Measurements from ENCODE around the gene FGF18. TPM values are rescaled to one million over a fixed set of nuclear protein-coding genes. Genes with fewer than 3 reads are reported as not detected.

Gene FGF18
- total and polyA plus RNA-seq, 2 experiments from 2014 or later: 0.56 to 0.86 TPM

DNA sequence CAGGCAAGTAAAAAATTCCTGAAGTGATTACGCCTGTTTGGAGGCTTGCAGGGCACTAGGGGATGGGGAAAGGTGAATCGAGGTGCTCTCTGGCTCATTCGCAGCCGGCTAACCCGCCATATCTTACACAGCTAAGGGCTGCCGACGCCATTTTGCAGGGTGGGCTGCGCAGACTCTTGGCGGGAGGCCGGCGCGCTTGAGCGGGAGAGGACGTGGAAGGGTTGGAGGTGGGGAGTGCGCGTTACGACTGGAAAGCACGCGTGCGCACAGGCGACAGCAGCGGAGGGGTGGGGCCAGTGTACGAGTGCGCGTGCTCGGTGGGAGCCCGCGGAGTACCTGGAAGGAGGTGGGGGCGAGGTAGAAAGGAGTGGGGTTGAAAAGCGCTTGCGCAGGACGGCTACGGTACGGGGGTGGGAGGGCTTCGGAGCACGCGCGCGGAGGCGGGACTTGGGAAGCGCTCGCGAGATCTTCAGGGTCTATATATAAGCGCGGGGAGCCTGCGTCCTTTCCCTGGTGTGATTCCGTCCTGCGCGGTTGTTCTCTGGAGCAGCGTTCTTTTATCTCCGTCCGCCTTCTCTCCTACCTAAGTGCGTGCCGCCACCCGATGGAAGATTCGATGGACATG lies 32.0 kb upstream of the FGF18 start, which contains the start of gene NPM1 (continued):
- TF ChIP-seq, protein P1, sequence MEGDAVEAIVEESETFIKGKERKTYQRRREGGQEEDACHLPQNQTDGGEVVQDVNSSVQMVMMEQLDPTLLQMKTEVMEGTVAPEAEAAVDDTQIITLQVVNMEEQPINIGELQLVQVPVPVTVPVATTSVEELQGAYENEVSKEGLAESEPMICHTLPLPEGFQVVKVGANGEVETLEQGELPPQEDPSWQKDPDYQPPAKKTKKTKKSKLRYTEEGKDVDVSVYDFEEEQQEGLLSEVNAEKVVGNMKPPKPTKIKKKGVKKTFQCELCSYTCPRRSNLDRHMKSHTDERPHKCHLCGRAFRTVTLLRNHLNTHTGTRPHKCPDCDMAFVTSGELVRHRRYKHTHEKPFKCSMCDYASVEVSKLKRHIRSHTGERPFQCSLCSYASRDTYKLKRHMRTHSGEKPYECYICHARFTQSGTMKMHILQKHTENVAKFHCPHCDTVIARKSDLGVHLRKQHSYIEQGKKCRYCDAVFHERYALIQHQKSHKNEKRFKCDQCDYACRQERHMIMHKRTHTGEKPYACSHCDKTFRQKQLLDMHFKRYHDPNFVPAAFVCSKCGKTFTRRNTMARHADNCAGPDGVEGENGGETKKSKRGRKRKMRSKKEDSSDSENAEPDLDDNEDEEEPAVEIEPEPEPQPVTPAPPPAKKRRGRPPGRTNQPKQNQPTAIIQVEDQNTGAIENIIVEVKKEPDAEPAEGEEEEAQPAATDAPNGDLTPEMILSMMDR (conservative IDR thresholded peaks at IDR 0.05; ENCODE audit: low read depth in 2 of 2): no peak
- no peak for TF ChIP-seq ZNF331 (CRISPR knock-in tag; IDR thresholded peaks at IDR 0.05; ENCODE audit: low read depth)
- no peak for TF ChIP-seq EZH2 (IDR thresholded peaks at IDR 0.05; ENCODE audit: low read depth, unreplicated experiment)
- TF ChIP-seq ZNF114 (CRISPR knock-in tag; IDR thresholded peaks at IDR 0.05): peak; percentile 99

DNA sequence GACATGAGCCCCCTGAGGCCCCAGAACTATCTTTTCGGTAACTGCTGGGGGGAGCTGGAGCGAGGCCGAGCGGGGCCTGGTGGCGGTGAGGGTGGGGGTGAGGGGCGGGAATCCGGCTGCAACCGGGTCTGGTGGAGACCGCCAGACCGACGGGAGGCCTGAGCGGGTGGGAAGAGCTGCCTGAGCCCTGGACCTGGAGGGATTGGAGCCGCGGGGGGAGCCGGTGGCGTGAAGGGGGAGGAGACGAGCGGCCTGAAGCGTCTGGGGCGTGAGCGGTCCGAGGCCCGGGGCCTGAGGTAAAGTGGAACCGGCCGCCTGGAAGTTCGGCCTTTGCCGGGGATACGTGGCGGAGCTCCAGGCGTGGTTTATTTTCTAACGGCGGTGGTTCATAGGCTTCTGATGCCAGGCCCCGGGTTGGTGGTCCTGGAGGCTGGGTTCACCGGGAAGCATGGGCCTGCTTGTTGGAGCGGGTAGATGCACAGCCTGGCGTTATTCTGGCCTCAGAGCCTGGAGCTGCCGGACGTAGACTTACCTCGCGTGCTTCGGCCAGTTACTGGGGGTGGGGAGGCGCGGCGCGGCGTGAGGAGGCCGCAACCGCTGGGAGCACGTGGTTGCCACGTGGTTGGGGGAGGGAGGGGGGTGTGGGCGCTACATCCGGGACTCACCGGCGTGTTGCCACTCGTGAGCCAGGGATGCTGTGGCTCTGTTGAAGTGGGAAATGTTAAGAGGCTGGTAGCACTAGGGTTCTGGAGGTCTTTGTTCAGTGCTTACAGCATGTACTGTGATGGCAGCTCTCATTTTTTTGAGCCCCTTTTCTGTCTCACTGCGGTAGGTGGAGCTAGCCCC lies 31.3 kb upstream of the FGF18 start:
- Mint-ChIP-seq H3K9me3 (peaks cover 16% of the 10 kb centered on the region), H3K36me3 (ENCODE audit: low read depth) (peaks cover 57% of the 10 kb centered on the region)

DNA sequence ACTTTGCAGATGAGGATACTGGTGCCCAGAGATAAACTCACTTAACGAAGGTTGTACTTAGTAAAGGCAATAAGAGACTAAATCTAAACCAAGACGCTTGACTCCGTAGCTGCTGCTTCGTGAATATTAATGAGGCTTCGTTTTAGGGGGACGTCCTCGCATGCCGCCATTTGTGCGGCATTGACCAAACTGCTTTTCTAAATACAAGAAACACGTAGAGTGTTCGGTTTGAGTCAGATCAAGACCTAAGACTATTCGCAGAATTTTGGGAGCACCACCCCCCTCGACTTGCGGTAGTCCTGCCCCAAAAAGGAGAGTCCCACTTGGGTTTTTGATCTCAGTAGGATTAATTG lies 30.7 kb upstream of the FGF18 start:
- Histone ChIP-seq H3K27me3 (ENCODE audit: insufficient read depth) (no peaks in the 10 kb centered on the region), H3K36me3 (ENCODE audit: insufficient read depth) (peaks cover 53% of the 10 kb centered on the region), H2AFZ (no peak overlapping the region), H3K9me2 (ENCODE audit: insufficient read depth) (no peaks in the 10 kb centered on the region), H3K27ac (ENCODE audit: low read depth) (peak overlapping the region; percentile 94; the same call in 1 of the 2 replicates), H3K4me3 (peak overlapping the region; percentile 88), H3K4me1 (ENCODE audit: insufficient read depth) (peaks cover 25% of the 10 kb centered on the region), H3K4me2 (peak overlapping the region; percentile 92), H3F3A (replicated peaks; ENCODE audit: low read depth) (peaks cover 16% of the 10 kb centered on the region), H4K20me1 (replicated peaks; ENCODE audit: insufficient read depth) (peaks cover 53% of the 10 kb centered on the region), H3K79me2 (replicated peaks; ENCODE audit: insufficient read depth) (peaks cover 62% of the 10 kb centered on the region)
- peaks cover 16% of the 10 kb centered on the region for H3K9me3 Mint-ChIP-seq
- peaks cover 25% of the 10 kb centered on the region for H3K4me1 Mint-ChIP-seq
- H3K27ac Mint-ChIP-seq: peak overlapping the region; percentile 100
- no peak for DNase-seq (ENCODE audit: low spot score)
- H3K4me3 Mint-ChIP-seq: peak overlapping the region; percentile 100
- peaks cover 29% of the 10 kb centered on the region for H3K27me3 Mint-ChIP-seq (ENCODE audit: insufficient read depth, low read depth, poor library complexity)
- no peak for ATAC-seq
- H3K36me3 Mint-ChIP-seq (ENCODE audit: low read depth): peaks cover 63% of the 10 kb centered on the region
- TF ChIP-seq EZH2 (IDR thresholded peaks at IDR 0.05; ENCODE audit: low read depth, unreplicated experiment) (no peak), JUNB (IDR thresholded peaks at IDR 0.05; ENCODE audit: unreplicated experiment) (no peak), POLR2AphosphoS5 (IDR thresholded peaks at IDR 0.05; ENCODE audit: low read depth) (no peak)
- TF ChIP-seq, protein P1 (conservative IDR thresholded peaks at IDR 0.05; ENCODE audit: low read depth in 2 of 2): no peak
- TF ChIP-seq, protein P2, sequence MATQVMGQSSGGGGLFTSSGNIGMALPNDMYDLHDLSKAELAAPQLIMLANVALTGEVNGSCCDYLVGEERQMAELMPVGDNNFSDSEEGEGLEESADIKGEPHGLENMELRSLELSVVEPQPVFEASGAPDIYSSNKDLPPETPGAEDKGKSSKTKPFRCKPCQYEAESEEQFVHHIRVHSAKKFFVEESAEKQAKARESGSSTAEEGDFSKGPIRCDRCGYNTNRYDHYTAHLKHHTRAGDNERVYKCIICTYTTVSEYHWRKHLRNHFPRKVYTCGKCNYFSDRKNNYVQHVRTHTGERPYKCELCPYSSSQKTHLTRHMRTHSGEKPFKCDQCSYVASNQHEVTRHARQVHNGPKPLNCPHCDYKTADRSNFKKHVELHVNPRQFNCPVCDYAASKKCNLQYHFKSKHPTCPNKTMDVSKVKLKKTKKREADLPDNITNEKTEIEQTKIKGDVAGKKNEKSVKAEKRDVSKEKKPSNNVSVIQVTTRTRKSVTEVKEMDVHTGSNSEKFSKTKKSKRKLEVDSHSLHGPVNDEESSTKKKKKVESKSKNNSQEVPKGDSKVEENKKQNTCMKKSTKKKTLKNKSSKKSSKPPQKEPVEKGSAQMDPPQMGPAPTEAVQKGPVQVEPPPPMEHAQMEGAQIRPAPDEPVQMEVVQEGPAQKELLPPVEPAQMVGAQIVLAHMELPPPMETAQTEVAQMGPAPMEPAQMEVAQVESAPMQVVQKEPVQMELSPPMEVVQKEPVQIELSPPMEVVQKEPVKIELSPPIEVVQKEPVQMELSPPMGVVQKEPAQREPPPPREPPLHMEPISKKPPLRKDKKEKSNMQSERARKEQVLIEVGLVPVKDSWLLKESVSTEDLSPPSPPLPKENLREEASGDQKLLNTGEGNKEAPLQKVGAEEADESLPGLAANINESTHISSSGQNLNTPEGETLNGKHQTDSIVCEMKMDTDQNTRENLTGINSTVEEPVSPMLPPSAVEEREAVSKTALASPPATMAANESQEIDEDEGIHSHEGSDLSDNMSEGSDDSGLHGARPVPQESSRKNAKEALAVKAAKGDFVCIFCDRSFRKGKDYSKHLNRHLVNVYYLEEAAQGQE (IDR thresholded peaks at IDR 0.05; ENCODE audit: unreplicated experiment): no peak

More for the DNA sequence above, 31.3 kb upstream of the FGF18 start:
- H3K79me2 ChIP-seq (replicated peaks; ENCODE audit: insufficient read depth): peaks cover 56% of the 10 kb centered on the region
- H2AFZ ChIP-seq: no peak overlapping the region
- H3K9me2 ChIP-seq (ENCODE audit: insufficient read depth): no peaks in the 10 kb centered on the region
- peaks cover 47% of the 10 kb centered on the region for H4K20me1 ChIP-seq (replicated peaks; ENCODE audit: insufficient read depth)
- peak; percentile 73 for DNase-seq (ENCODE audit: low spot score)
- peaks cover 12% of the 10 kb centered on the region; the same call in 1 of the 2 replicates for H3F3A ChIP-seq (replicated peaks; ENCODE audit: low read depth)
- no peaks in the 10 kb centered on the region for H3K27me3 ChIP-seq (ENCODE audit: insufficient read depth)
- Mint-ChIP-seq H3K27ac (peak overlapping the region; percentile 100), H3K27me3 (ENCODE audit: insufficient read depth, low read depth, poor library complexity) (peaks cover 26% of the 10 kb centered on the region), H3K4me3 (peak overlapping the region; percentile 100), H3K4me1 (peaks cover 22% of the 10 kb centered on the region)
- peak overlapping the region; percentile 88 for H3K4me3 ChIP-seq
- H3K4me1 ChIP-seq (ENCODE audit: insufficient read depth): peaks cover 25% of the 10 kb centered on the region
- peak overlapping the region; percentile 92 for H3K4me2 ChIP-seq
- ATAC-seq: peak; percentile 43
- TF ChIP-seq NANOG (IDR thresholded peaks at IDR 0.05; ENCODE audit: borderline replicate concordance): no peak
- TF ChIP-seq POLR2AphosphoS5 (IDR thresholded peaks at IDR 0.05; ENCODE audit: low read depth): peak; percentile 63
- H3K27ac ChIP-seq (ENCODE audit: low read depth): peak overlapping the region; percentile 94
- H3K36me3 ChIP-seq (ENCODE audit: insufficient read depth): peaks cover 47% of the 10 kb centered on the region
